ENCODE measurements around the gene KIAA2012. TPM values are rescaled to one million over a fixed set of nuclear protein-coding genes. Genes with fewer than 3 reads are reported as not detected.

KIAA2012 gene
- total RNA-seq, 1 experiment from 2014 or later, result not detected

- intact Hi-C loops (cut with micrococcal nuclease; ENCODE audit: unreplicated experiment), result no loop called here
- H3K27ac Mint-ChIP-seq (ENCODE audit: unreplicated experiment), result no peak overlapping the region
- TF ChIP-seq, protein P1, sequence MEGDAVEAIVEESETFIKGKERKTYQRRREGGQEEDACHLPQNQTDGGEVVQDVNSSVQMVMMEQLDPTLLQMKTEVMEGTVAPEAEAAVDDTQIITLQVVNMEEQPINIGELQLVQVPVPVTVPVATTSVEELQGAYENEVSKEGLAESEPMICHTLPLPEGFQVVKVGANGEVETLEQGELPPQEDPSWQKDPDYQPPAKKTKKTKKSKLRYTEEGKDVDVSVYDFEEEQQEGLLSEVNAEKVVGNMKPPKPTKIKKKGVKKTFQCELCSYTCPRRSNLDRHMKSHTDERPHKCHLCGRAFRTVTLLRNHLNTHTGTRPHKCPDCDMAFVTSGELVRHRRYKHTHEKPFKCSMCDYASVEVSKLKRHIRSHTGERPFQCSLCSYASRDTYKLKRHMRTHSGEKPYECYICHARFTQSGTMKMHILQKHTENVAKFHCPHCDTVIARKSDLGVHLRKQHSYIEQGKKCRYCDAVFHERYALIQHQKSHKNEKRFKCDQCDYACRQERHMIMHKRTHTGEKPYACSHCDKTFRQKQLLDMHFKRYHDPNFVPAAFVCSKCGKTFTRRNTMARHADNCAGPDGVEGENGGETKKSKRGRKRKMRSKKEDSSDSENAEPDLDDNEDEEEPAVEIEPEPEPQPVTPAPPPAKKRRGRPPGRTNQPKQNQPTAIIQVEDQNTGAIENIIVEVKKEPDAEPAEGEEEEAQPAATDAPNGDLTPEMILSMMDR (IDR thresholded peaks at IDR 0.05; ENCODE audit: unreplicated experiment), result no peak
- H3K36me3 Mint-ChIP-seq (ENCODE audit: insufficient read depth, unreplicated experiment), result no peaks in the 10 kb centered on the region
- H3K27me3 Mint-ChIP-seq (ENCODE audit: unreplicated experiment), result peaks cover 14% of the 10 kb centered on the region
- H3K9me3 Mint-ChIP-seq (ENCODE audit: low read depth, unreplicated experiment), result peaks cover 5% of the 10 kb centered on the region
- H3K4me3 Mint-ChIP-seq (ENCODE audit: low read depth, unreplicated experiment), result no peak overlapping the region
- CTCF ChIA-PET, result no interaction called here
- BruUV-seq (replicated peaks), result no TSS peak
- DNase-seq, result no peak
- H3K4me1 Mint-ChIP-seq (ENCODE audit: low read depth, unreplicated experiment), result no peaks in the 10 kb centered on the region
Observed at GRCh38 chr2:202122980-202123720, 50.1 kb downstream of the KIAA2012 start.

DNA sequence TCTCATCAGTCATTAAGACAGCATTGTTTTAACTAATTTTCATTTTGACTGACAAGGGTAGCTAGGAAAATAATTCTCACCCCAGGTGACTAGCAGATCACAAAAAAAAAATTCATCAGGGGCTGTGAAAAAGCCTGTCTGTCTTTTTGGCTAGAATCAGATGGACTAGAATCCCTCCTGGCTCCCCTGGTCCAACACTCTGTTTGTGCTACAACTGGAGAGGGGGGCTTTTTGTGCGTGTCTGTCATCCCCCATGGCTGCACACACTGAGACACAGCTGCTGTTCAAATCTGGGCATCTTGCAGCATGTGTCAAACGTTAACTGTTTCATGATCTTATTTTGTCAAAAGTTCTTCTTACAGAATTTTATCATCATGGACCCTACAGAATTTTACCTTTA lies 51.2 kb downstream of the KIAA2012 start:
- peaks cover 4% of the 10 kb centered on the region for H3K9me3 Mint-ChIP-seq (ENCODE audit: low read depth, unreplicated experiment)
- intact Hi-C loops (cut with micrococcal nuclease; ENCODE audit: unreplicated experiment), result no loop called here
- no peak overlapping the region for H3K4me3 Mint-ChIP-seq (ENCODE audit: low read depth, unreplicated experiment)
- BruUV-seq (replicated peaks), result no TSS peak
- no peaks in the 10 kb centered on the region for H3K36me3 Mint-ChIP-seq (ENCODE audit: insufficient read depth, unreplicated experiment)
- H3K27me3 Mint-ChIP-seq (ENCODE audit: unreplicated experiment), result peaks cover 14% of the 10 kb centered on the region
- DNase-seq, result no peak
- no peak overlapping the region for H3K27ac Mint-ChIP-seq (ENCODE audit: unreplicated experiment)
- CTCF ChIA-PET, result no interaction called here
- TF ChIP-seq, protein P1 (IDR thresholded peaks at IDR 0.05; ENCODE audit: unreplicated experiment), result no peak
- no peaks in the 10 kb centered on the region for H3K4me1 Mint-ChIP-seq (ENCODE audit: low read depth, unreplicated experiment)

DNA sequence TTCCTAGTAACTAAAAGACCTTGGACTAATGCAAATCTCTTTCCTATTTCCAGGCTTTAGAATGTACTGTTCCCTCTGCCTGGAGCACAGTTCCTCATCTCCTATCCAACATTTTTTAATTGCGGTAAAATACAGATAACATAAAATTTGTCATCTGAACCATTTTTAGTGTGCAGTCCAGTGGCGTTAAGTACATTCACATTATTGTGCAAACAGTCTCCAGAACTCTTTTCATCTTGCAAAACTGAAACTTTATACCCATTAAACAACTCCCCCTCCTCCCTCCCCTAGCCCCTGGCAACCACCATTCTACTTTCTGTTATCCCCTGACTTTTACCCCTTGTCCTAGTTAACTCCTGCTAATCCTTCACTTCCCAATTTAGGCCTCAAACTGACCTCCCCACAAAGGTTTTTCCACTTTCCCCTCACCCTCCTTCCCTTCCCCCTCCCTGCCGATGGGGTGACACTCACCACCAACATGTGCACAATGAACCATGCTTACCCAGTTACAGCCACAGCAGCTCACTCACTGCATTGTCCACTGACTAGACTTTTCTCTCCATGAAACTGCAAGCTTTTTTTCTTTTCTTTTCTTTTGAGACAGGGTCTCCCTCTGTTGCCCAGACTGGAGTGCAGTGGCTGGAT lies 54.8 kb downstream of the KIAA2012 start:
- no peak overlapping the region for H3K27ac Mint-ChIP-seq (ENCODE audit: unreplicated experiment)
- no TSS peak for BruUV-seq (replicated peaks)
- no peaks in the 10 kb centered on the region for H3K27me3 Mint-ChIP-seq (ENCODE audit: unreplicated experiment)
- no peak for DNase-seq
- H3K4me3 Mint-ChIP-seq (ENCODE audit: low read depth, unreplicated experiment), result no peak overlapping the region
- no peaks in the 10 kb centered on the region for H3K9me3 Mint-ChIP-seq (ENCODE audit: low read depth, unreplicated experiment)
- TF ChIP-seq, protein P1 (IDR thresholded peaks at IDR 0.05; ENCODE audit: unreplicated experiment), result no peak
- H3K4me1 Mint-ChIP-seq (ENCODE audit: low read depth, unreplicated experiment), result no peaks in the 10 kb centered on the region
- CTCF ChIA-PET, result no interaction called here
- intact Hi-C loops (cut with micrococcal nuclease; ENCODE audit: unreplicated experiment), result no loop called here
- no peaks in the 10 kb centered on the region for H3K36me3 Mint-ChIP-seq (ENCODE audit: insufficient read depth, unreplicated experiment)

- TF ChIP-seq, protein P1 (IDR thresholded peaks at IDR 0.05; ENCODE audit: unreplicated experiment), result no peak
- H3K27me3 Mint-ChIP-seq (ENCODE audit: unreplicated experiment), result no peaks in the 10 kb centered on the region
- BruUV-seq (replicated peaks), result no TSS peak
- H3K36me3 Mint-ChIP-seq (ENCODE audit: insufficient read depth, unreplicated experiment), result no peaks in the 10 kb centered on the region
- DNase-seq, result no peak
- CTCF ChIA-PET, result no interaction called here
- intact Hi-C loops (cut with micrococcal nuclease; ENCODE audit: unreplicated experiment), result no loop called here
- H3K27ac Mint-ChIP-seq (ENCODE audit: unreplicated experiment), result no peak overlapping the region
- H3K4me1 Mint-ChIP-seq (ENCODE audit: low read depth, unreplicated experiment), result peaks cover 4% of the 10 kb centered on the region
- no peaks in the 10 kb centered on the region for H3K9me3 Mint-ChIP-seq (ENCODE audit: low read depth, unreplicated experiment)
- H3K4me3 Mint-ChIP-seq (ENCODE audit: low read depth, unreplicated experiment), result no peak overlapping the region
Observed at GRCh38 chr2:202129841-202130240, 56.8 kb downstream of the KIAA2012 start.

Measured in Calu3 (cell line).